Breast epithelium (tissue), 4 donors: Measurements from ENCODE around the gene NHLRC3. TPM values are rescaled to one million over a fixed set of nuclear protein-coding genes. Genes with fewer than 3 reads are reported as not detected.
A peak's percentile ranks its signal among the peaks of the same experiment; 100 is the strongest.

Source experiments
- DNase-seq, 2 donors: peaks; one replicate each; pipeline ENCODE4 v3.0.0-alpha.2; 2019; ENCODE audit warnings: low spot score in 2 of 2
- H3K27ac ChIP-seq, 2 donors: fragments of 200-600 bp; sonication (generic) in 1 of 2; one replicate each; pipeline ENCODE4 v1.5.1; 2016 to 2019; ENCODE audit warnings: mild to moderate bottlenecking in 1 of 2
- H3K27me3 ChIP-seq, 2 donors: fragments of 200-600 bp; sonication (generic) in 1 of 2; one replicate each; pipeline versions ENCODE4 v1.5.1 to v1.6.0; 2017 to 2019; ENCODE audit warnings: control low read depth in 1 of 2, mild to moderate bottlenecking in 1 of 2
- H3K36me3 ChIP-seq: fragments of 200-600 bp; one replicate; pipeline ENCODE4 v1.5.1; 2019
- H3K4me1 ChIP-seq, 2 donors: fragments of 200-600 bp; sonication (generic); one replicate each; pipeline ENCODE4 v1.5.1; 2016 to 2019; ENCODE audit warnings: control low read depth in 1 of 2
- H3K4me3 ChIP-seq, 3 donors: fragments of 200-600 bp; sonication (generic); 1 replicate in 2 of 3; 2 replicates in 1 of 3; pipeline ENCODE4 v1.5.1; 2016 to 2019; ENCODE audit warnings: mild to moderate bottlenecking in 3 of 3, moderate library complexity in 2 of 3
- H3K9me3 ChIP-seq, 2 donors: fragments of 200-600 bp; sonication (generic) in 1 of 2; one replicate each; pipeline ENCODE4 v1.5.1; 2016 to 2019; ENCODE audit warnings: control low read depth in 1 of 2
- POLR2A ChIP-seq: fragments of 450-650 bp; IDR thresholded peaks from one replicate; pipeline ENCODE4 v1.6.1; 2016; ENCODE audit warnings: antibody characterized with exemption, mild to moderate bottlenecking, moderate library complexity
- POLR2AphosphoS5 ChIP-seq, 3 donors: sonication (generic); formaldehyde crosslinking; IDR thresholded peaks; one replicate each; pipeline ENCODE4 v1.6.1; 2017; ENCODE audit warnings: antibody characterized with exemption in 3 of 3
- intact Hi-C: fragments of 100-400 bp; cut with DNase I; formaldehyde crosslinking; loops from one replicate; pipeline ENCODE4 v1.15.1; 2023; ENCODE audit warnings: low total_unique reads
- total RNA-seq, 3 donors: library from RNA; depleted of rRNA; stranded (reverse); fragments of >200 nt; gene quantifications; one replicate each; pipeline ENCODE4 v1.1.0, GENCODE V29; 2016
- TF ChIP-seq, protein P1 (sequence below), 3 donors: fragments of 450-650 bp; IDR thresholded peaks; one replicate each; pipeline ENCODE4 v1.5.1; 2016 to 2017; ENCODE audit warnings: antibody characterized with exemption in 3 of 3, mild to moderate bottlenecking in 3 of 3, moderate library complexity in 3 of 3

NHLRC3 gene
- total RNA-seq, 3 donors from 2014 or later: 21.6 to 39.5 (median 37.6) TPM

DNA sequence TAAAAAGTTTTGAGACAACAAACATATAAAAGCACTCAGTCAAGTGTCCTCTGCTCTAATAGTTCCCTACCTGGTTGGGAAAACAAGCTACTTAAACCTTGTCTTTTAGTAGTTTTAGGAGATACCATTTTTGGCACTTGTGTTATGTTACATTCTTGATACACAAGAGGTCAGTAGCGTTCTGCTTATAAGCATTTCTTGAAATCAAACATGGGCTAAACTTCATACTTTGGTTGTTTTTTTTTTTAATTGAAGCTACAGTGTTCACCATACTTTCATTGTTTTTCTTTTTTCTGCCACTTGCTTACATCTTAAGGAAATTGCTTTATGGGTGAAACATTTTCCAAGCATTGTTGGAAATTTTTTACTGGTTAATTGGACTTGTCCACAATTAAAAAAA is 12.9 kb downstream of the NHLRC3 start:
- Histone ChIP-seq H3K4me1 (no peaks in the 10 kb centered on the region), H3K4me3 (no peak overlapping the region), H3K27me3 (no peaks in the 10 kb centered on the region), H3K27ac (no peak overlapping the region), H3K9me3 (no peaks in the 10 kb centered on the region), H3K36me3 (no peaks in the 10 kb centered on the region)
- TF ChIP-seq, protein P1, sequence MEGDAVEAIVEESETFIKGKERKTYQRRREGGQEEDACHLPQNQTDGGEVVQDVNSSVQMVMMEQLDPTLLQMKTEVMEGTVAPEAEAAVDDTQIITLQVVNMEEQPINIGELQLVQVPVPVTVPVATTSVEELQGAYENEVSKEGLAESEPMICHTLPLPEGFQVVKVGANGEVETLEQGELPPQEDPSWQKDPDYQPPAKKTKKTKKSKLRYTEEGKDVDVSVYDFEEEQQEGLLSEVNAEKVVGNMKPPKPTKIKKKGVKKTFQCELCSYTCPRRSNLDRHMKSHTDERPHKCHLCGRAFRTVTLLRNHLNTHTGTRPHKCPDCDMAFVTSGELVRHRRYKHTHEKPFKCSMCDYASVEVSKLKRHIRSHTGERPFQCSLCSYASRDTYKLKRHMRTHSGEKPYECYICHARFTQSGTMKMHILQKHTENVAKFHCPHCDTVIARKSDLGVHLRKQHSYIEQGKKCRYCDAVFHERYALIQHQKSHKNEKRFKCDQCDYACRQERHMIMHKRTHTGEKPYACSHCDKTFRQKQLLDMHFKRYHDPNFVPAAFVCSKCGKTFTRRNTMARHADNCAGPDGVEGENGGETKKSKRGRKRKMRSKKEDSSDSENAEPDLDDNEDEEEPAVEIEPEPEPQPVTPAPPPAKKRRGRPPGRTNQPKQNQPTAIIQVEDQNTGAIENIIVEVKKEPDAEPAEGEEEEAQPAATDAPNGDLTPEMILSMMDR (IDR thresholded peaks at IDR 0.05): peak in 1 of 3 donors; percentile 21
- no peak for TF ChIP-seq POLR2A
- no peak for DNase-seq
- intact Hi-C loops: loop anchor here (10.0 kb wide), 1 partner anchor 1586 kb away; no protein-coding TSS in a partner anchor

DNA sequence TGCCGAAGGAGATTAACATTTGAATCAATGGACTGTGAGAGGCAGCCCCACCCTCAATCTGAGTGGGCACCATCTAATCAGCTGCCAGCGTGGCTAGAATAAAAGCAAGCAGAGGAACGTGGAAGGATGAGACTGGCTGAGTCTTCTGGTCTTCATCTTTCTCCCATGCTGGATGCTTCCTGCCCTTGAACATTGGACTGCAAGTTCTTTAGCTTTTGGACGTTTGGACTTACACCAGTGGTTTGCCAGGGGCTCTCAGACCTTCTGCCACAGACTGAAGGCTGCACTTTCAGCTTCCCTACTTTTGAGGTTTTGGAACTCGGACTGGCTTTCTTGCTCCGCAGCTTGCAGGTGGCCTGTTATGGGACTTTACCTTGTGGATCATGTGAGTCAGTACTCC is 14.7 kb downstream of the NHLRC3 start:
- Histone ChIP-seq H3K4me1 (no peaks in the 10 kb centered on the region), H3K9me3 (no peaks in the 10 kb centered on the region), H3K36me3 (no peaks in the 10 kb centered on the region), H3K27ac (no peak overlapping the region), H3K27me3 (no peaks in the 10 kb centered on the region), H3K4me3 (no peak overlapping the region)
- intact Hi-C loops: loop anchor here (10.0 kb wide), 1 partner anchor 1588 kb away; no protein-coding TSS in a partner anchor
- TF ChIP-seq POLR2A (no peak), POLR2AphosphoS5 (IDR thresholded peaks at IDR 0.05) (no peak)
- TF ChIP-seq, protein P1 (IDR thresholded peaks at IDR 0.05): no peak
- no peak for DNase-seq

DNA sequence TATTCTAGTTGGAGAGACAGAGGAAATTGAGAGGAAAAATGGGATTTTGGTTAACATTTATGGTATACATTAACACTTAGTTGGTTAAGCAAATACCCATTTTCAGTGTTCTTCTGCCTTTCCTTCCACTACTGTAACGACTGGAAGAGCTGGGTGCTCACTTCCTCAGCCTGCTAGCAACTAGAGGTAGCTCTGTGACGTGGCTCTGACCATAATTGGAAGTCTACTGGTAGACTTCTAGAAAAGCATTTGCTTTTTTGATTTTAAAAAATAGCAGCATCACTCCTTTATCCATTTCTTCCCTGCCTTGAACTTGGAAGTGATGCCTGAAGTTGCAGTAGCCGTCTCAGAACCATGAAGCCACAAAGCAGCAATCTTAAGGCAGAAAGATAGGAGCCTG is 15.9 kb downstream of the NHLRC3 start:
- DNase-seq: no peak
- no peaks in the 10 kb centered on the region for H3K9me3 ChIP-seq
- H3K27ac ChIP-seq: no peak overlapping the region
- intact Hi-C loops: loop anchor here (10.0 kb wide), 1 partner anchor 1589 kb away; no protein-coding TSS in a partner anchor
- H3K27me3 ChIP-seq: no peaks in the 10 kb centered on the region
- TF ChIP-seq POLR2AphosphoS5 (IDR thresholded peaks at IDR 0.05) (no peak), POLR2A (no peak)
- TF ChIP-seq, protein P1 (IDR thresholded peaks at IDR 0.05): no peak
- H3K36me3 ChIP-seq: no peaks in the 10 kb centered on the region
- no peak overlapping the region for H3K4me3 ChIP-seq
- no peaks in the 10 kb centered on the region for H3K4me1 ChIP-seq

DNA sequence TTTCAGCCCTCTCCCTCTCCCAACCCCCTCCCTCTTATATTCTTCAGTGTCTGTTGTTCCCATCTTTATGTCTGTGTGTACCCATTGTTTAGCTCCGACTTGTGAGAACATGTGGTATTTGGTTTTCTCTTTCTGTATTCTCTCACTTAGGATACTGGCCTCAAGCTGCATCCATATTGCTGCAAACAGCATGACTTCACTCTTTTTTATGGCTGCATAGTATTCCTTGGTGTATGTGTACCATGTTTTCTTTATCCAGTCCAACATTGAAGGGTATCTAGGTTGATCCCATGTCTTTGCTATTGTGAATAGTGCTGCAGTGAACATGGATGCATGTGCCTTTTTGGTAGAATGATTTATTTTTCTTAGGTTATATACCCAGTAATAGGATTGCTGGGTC is 17.8 kb downstream of the NHLRC3 start:
- DNase-seq: no peak
- H3K4me3 ChIP-seq: no peak overlapping the region
- no peaks in the 10 kb centered on the region for H3K27me3 ChIP-seq
- no peaks in the 10 kb centered on the region for H3K9me3 ChIP-seq
- no peak overlapping the region for H3K27ac ChIP-seq
- H3K4me1 ChIP-seq: no peaks in the 10 kb centered on the region
- intact Hi-C loops: loop anchor here (10.0 kb wide), 1 partner anchor 1591 kb away; no protein-coding TSS in a partner anchor
- TF ChIP-seq, protein P1 (IDR thresholded peaks at IDR 0.05): no peak
- TF ChIP-seq POLR2A (no peak), POLR2AphosphoS5 (IDR thresholded peaks at IDR 0.05) (no peak)
- H3K36me3 ChIP-seq: no peaks in the 10 kb centered on the region

DNA sequence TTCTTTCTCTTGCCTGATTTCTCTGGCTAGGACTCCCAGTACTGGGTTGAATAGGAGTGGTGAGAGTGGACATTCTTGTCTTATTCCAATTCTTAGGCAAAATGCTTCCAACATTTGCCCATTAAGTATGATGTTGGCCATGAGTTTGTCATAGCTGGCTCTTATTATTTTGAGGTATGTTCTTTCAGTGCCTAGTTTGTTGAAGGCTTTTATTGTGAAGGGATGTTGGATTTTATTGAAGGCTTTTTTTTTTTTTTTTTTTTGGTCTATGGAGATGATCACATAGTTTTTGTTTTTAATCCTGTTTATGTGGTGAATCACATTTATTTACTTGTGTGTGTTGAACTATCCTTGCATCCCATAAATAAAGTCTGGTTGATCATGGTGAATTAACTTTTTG is 19.8 kb downstream of the NHLRC3 start:
- no peak overlapping the region for H3K27ac ChIP-seq

More for the DNA sequence above, 19.8 kb downstream of the NHLRC3 start:
- Histone ChIP-seq H3K4me1 (no peaks in the 10 kb centered on the region), H3K27me3 (no peaks in the 10 kb centered on the region), H3K36me3 (no peaks in the 10 kb centered on the region), H3K9me3 (no peaks in the 10 kb centered on the region), H3K4me3 (no peak overlapping the region)
- TF ChIP-seq POLR2A (no peak), POLR2AphosphoS5 (IDR thresholded peaks at IDR 0.05) (no peak)
- TF ChIP-seq, protein P1 (IDR thresholded peaks at IDR 0.05): no peak
- intact Hi-C loops: loop anchor here (10.0 kb wide), 1 partner anchor 1593 kb away; no protein-coding TSS in a partner anchor
- no peak for DNase-seq
